Jurkat, Clone E6-1 (cell line): ENCODE measurements around the gene SEMA4C.
A peak's percentile ranks its signal among the peaks of the same experiment; 100 is the strongest.

Experiments used
- DNase-seq: peaks from one replicate; pipeline ENCODE4 v3.0.0-alpha.2; 2011; ENCODE audit warnings: low read depth, low spot score
- H3K4me3 ChIP-seq: 2 replicates; pipeline ENCODE4 v1.5.1; 2011; ENCODE audit warnings: mild to moderate bottlenecking, low read length, control low read depth, moderate library complexity

The SEMA4C gene

GRCh38 chr2:96832408-96832753 lies 37.5 kb downstream of the SEMA4C start:
- DNase-seq: no peak
- H3K4me3 ChIP-seq: no peak overlapping the region

DNA sequence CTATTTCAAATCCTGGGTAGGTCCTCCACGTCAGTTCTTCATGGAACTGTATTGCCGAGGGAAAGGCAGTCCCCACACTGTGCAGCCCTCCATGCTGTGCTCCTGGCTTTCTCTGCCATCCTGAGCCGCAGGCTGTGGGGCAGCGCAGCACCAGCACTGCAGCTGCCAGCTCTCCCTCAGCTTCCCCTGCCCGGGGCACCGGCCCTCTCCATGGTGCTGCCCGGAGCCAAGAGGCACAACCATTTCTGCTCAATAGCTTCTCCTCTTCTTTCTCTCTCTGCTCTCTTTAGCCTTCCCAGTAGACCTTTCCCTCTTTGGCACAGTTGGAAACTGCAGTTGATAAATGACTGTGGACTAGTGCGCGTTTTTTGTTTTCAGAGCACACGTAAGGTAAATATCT lies 38.2 kb downstream of the SEMA4C start:
- no peak for DNase-seq
- H3K4me3 ChIP-seq: no peak overlapping the region

DNA sequence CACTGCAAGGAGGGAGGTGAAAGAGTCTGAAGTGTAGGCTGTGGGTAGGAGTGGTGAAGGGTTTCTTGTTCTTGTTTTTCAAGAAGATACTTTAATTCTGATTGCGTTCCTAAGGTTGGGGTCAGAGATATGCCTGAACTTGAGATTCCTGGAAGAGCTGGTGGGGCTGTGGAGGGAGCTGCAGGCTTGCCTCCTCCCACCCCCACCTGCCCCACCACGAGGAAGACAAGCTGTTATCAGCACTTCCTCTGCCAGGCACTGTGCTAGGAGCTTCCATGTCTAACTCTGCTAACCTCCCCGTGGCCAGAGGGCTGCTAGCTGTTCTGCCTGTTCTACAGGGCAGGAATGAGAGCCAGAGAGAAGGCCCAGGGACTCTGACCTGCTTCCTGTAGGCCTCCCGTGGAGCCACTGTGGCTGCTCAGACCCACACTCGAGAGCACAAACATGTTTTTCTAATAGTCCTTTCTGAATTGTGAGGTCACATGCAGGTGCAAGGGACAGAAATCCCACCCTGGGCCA lies 39.8 kb downstream of the SEMA4C start:
- no peak for DNase-seq
- no peak overlapping the region for H3K4me3 ChIP-seq

DNA sequence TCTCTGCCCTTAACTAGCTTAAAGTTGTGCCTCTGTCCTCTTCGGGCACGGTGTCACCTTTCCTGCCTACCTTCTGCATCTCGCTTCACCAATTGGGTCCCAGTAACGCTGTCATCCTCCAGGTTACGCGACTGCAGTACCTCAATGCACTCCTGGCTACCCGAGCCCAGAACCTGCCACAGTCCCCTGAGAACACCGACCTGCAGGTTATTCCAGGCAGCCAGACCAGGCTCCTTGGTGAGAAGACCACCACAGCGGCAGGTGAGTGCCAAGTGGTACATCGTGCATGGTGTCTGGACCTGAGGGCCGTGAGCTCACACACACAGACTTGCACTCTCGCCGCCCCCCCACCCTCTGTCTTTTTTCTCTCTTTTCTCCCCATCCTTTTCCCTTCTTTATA lies 41.0 kb downstream of the SEMA4C start:
- no peak overlapping the region for H3K4me3 ChIP-seq
- DNase-seq: no peak

GRCh38 chr2:96828436-96828835 lies 41.4 kb downstream of the SEMA4C start:
- DNase-seq: no peak
- no peak overlapping the region for H3K4me3 ChIP-seq

DNA sequence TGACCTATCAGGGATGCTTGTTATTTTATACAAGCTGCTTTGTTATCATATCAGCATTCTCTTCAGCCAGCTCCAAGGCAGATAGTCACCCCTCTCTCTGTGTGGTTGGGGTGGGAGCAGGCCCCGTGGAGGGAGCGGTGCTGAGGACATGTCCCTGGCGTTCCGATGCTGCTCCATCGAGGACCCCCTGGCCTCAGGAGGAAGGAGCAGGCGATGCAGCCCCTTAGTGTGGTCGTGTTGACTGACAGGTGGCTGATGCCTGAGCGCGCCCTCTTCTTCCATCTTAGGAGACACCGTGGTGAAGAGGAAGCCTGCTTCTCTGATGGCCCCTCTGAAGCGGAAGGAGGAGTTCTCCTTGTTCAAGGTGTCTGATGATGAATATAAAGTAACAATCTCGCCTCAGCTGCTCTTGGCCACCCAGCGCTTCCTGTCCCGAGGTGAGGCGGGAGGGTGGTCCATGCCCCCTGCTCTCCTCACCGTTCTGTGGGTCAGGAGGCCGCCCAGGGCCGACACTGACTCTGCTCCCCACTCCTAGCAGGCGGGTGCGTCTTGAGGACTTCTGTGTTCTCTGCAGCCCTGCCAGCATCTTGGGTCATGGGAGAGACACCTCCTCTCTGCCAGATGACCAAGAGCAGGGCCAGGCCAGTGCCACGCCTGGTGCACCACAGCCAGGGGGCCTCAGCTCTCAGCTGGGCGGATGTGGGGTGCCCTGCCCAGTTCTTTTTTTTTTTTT lies 43.2 kb downstream of the SEMA4C start:
- no peak overlapping the region for H3K4me3 ChIP-seq
- no peak for DNase-seq

DNA sequence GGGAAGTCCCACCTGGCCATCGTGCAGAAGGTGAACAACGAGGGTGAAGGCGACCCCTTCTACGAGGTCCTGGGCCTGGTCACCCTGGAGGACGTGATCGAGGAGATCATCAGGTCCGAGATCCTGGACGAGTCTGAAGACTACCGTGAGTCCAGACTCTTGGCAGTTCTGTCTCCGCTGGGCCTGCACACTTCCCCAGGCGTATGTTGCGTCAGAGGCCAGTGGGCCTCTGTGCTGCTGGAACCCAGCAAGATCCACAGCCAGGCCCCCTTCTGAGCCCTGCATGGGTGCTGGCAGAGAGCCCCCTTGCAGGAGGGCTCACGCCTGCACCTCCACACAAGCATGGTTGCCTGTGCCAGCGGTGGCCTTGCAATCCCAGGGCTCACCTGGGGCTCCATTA lies 44.8 kb downstream of the SEMA4C start:
- DNase-seq: no peak
- H3K4me3 ChIP-seq: no peak overlapping the region

GRCh38 chr2:96824079-96824870 lies 45.6 kb downstream of the SEMA4C start:
- no peak for DNase-seq
- no peak overlapping the region for H3K4me3 ChIP-seq

- DNase-seq: no peak
Observed at GRCh38 chr2:96823198-96823597, 46.7 kb downstream of the SEMA4C start.

GRCh38 chr2:96822786-96823185 lies 47.1 kb downstream of the SEMA4C start:
- DNase-seq: no peak
- no peak overlapping the region for H3K4me3 ChIP-seq

More at GRCh38 chr2:96823198-96823597, 46.7 kb downstream of the SEMA4C start:
- H3K4me3 ChIP-seq: no peak overlapping the region

- H3K4me3 ChIP-seq: no peak overlapping the region
- DNase-seq: no peak
Observed at GRCh38 chr2:96821113-96821675, 48.7 kb downstream of the SEMA4C start.

DNA sequence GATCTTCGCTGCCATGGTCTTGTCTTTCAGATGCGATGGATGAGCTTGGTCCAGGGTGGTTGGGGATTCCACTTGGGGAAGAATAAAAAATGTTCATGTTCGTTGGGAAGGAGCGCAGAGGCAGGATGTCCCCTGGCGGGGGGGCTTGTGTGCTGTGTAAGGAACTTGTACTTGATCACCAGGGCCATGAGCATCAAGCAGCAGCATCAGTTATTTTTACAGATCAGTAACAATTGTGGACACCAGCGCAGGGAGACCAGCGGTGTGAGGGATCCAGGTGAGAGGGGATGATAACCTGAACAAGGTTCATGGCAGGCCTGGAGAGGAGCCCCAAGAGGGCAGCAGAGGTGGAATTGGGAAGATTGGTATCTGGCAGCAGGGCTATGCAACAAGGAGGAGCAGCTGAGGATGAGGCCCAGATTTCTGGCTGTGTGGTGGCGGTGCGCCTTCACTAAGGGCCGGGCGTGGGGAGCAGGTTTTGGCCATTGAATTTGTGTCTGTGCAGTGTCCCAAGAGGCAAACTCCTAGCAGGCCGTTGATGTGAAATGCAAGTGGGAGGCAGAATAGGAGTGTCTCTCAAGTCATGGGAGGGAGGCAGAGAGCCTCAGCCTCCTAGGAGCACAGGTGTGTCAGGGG lies 49.9 kb downstream of the SEMA4C start:
- H3K4me3 ChIP-seq: no peak overlapping the region
- no peak for DNase-seq

GRCh38 chr2:96819128-96819875 lies 50.6 kb downstream of the SEMA4C start:
- H3K4me3 ChIP-seq: no peak overlapping the region
- DNase-seq: no peak

GRCh38 chr2:96817882-96818281 lies 52.0 kb downstream of the SEMA4C start:
- no peak for DNase-seq
- no peak overlapping the region for H3K4me3 ChIP-seq

- peak overlapping the region; percentile 55 for H3K4me3 ChIP-seq
- DNase-seq: no peak
Observed at GRCh38 chr2:96816836-96817702, 52.8 kb downstream of the SEMA4C start.

DNA sequence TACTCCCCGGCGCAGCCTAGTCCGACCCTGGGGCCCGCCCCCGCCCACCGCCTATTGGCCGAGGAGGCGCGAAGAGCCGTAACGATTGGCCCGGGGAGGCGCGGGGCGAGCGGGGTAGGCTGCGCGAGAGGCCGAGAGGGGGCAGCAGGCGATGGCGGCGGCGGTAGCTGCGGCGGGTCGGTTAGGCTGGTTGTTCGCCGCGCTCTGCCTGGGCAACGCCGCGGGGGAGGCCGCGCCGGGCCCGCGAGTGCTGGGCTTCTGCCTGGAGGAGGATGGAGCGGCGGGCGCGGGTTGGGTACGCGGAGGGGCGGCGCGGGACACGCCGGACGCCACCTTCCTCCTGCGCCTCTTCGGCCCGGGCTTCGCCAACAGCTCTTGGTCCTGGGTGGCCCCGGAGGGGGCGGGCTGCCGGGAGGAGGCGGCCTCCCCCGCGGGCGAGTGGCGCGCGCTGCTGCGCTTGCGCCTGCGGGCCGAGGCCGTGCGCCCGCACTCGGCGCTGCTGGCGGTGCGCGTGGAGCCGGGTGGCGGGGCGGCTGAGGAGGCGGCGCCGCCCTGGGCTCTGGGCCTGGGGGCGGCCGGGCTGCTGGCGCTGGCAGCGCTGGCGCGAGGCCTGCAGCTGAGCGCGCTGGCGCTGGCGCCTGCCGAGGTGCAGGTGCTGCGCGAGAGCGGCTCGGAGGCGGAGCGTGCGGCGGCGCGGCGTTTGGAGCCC lies 53.6 kb downstream of the SEMA4C start, which contains the start of gene CNNM3:
Gene CNNM3 (plus strand): TSS at position 142 of the 709 bp plus-strand sequence. CDS start 10 bp downstream, at position 152.
- peak; percentile 78 for DNase-seq

GRCh38 chr2:96815326-96816126 lies 54.4 kb downstream of the SEMA4C start:
- no peak for DNase-seq
- peak overlapping the region; percentile 71 for H3K4me3 ChIP-seq

More for the DNA sequence above, 53.6 kb downstream of the SEMA4C start, which contains the start of gene CNNM3:
- H3K4me3 ChIP-seq: peak within 1 kb of the TSS; percentile 71
